HG02884 (cell line): ENCODE data around the gene MKS1.

ENCODE experiments used
- ATAC-seq: cut with Tn5 transposase; IDR thresholded peaks from one replicate; pipeline ENCODE4 v1.9.1; 2021; ENCODE audit warnings: mild to moderate bottlenecking, moderate library complexity; ENCODE audit not compliant: unreplicated experiment

The MKS1 gene

DNA sequence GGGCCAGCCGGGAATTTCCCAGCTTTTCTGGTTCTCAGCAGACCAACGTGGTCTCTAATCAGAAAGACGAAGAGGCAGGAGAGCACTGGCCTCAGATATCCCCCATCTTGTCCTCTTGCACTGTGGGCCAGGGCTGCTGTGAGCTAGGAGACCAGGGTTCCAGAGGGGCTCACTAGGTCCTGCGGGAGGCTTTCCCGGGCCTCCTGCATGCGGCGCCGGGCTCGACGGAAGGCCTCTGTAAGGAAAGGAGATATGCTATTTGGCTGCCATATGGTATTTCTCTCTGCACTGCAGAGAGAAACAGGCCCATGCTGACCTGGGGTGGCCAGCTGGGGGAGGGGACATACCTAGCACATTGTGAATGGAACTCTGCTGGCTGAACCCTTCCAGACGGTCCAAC lies 13.1 kb downstream of the MKS1 start:
- ATAC-seq: no peak

DNA sequence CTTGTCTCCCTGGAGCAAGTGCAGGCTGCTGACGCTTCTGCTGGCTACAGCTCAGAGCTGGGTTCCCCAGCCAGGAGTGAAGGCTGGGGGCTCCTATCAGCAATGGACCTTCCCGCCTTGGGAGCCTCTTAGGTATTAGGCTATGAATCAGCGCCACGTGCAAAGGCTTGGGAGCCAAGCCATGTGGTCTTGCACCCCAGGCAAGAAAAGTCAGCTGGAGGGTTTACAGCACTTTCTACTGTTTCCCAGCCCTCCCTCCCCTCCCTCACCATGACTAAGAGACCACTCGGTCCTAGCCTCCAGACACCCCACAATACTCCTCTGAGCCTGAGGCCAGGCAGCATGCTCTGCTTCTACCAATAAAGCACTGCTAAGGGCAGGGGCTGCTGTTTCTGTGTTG lies 14.3 kb downstream of the MKS1 start:
- ATAC-seq: no peak

DNA sequence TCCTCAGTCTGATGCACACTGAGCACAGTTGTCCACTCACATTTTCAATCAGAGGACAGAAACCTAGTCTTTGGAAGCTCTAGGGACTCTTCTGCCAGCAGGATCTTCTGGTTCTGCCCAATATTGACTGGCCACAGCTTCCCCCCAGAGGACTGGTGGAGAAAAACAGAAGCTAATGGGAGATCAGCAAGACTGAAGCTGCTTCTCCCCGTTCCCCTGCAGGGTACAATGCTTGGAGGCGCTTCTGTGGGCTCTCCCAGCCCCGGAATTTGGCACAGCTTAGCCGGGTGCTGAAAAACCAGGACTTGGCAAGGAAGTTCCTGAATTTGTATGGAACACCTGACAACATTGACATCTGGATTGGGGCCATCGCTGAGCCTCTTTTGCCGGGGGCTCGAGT lies 16.2 kb downstream of the MKS1 start:
- no peak for ATAC-seq

GRCh38 chr17:58200024-58200633 lies 18.9 kb downstream of the MKS1 start:
- no peak for ATAC-seq

DNA sequence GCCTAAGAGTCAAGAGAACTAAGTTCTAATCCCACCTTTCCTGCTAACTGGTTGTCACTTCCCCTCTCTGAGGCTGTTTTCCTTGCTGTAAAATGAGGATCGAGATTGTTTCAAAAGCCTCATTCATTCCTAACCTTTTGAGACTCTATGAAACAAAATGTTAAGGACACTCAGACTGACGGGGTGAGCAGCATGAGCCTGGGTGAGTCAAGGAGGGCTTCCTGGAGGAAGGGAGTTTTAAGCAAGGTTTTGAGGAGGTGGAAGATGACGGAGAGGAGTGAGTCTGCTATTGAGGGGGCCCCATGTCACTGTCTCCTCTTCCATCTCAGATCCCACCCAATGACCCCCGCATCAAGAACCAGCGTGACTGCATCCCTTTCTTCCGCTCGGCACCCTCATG lies 22.4 kb downstream of the MKS1 start:
- ATAC-seq: no peak

- no peak for ATAC-seq
Measured at GRCh38 chr17:58195518-58196123, 23.4 kb downstream of the MKS1 start.

DNA sequence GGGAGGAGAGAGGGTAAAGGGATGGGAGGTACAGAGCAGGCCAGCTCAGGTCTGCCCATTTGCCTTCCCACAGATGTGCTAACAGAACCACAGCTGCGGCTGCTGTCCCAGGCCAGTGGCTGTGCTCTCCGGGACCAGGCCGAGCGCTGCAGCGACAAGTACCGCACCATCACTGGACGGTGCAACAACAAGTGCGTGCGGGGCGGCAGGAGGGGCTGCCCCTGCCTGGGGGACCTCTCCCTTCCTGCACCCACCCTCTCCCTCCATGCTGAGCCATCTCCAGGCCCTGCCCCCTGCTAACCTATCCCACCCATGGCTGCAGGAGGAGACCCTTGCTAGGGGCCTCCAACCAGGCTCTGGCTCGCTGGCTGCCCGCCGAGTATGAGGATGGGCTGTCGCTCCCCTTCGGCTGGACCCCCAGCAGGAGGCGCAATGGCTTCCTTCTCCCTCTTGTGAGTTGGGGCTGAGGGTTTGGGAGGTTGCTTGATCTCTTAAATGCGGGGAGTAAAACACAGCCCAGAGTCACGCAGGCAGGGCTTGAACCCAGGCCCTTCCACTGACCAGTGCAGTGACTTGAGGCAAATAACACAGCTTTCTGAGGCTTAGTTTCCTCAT lies 25.3 kb downstream of the MKS1 start:
- ATAC-seq: no peak

DNA sequence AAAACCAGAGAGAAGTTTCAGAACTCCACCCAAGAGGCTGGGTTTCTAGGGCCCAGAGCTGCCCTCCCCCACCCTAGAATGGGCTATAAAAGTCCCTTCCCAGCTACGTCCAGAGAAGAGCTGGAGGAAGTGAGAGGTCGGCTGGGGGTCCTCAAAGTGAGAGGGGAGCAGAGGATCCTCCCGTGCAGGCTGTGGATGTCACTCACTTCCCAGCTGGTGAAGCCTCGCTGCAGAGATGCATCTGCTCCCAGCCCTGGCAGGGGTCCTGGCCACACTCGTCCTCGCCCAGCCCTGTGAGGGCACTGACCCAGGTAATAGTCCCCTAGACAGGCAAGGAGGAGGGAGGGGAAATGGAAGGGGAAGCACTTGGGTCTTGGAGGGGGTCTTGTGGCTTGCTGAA lies 26.4 kb downstream of the MKS1 start, which contains the start of gene EPX:
EPX (plus strand) TSS at position 115 of the 400 bp plus-strand sequence; CDS start at position 236, 121 bp downstream.
- ATAC-seq: no peak

GRCh38 chr17:58191241-58191896 lies 27.7 kb downstream of the MKS1 start:
- no peak for ATAC-seq

DNA sequence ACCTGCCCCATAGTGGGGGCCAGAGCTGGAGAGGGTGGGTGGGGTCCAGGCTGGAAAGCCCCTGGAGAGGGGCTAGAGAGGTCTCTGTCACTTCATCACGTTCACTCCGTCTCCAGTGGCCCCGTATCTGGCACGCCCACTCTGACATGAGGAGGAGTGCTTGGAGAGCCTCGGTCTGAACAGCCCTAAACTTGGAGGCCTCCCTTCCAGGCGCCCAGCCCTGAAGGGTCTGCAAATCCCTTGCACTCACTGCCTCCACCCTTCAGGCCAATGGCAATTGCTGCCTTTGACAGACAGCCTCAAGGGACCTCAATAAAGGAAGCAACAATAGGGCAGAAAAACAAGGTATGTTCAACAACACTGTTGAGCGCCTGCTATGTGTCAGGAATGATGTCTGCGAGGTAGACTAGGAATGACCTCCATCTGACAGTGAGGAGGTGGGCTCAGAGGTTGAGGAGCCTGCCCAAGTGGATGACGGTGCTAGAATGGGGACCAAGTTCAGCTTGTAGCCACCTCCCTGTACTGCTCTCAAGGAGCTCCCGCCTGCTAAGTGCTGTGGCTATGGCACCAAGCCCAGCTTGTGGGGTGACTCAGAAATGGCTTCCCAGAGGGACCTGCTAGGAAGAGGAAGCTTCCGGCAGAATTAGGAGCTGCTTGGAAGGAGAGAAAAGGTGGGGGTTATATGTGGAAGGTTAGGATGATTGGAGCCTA lies 29.5 kb downstream of the MKS1 start:
- no peak for ATAC-seq

DNA sequence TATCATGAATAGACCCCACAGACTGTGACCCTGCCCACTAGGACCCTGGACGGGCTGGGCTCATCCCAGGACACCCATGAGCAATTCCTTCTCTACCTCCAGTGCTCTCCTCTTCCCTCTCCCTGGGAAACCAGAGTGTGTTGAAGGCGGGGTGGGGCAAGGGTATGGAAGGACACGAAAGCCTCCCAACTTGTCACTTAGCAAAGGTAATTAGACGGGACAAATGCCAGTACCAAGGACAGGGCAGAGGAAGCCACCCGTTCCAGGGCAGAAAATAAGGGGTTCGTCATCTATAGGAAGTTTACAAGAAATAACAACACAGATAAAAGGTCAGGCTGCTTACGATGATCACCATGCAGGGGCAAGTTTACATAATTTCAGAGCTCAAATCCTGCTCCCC lies 31.4 kb downstream of the MKS1 start:
- no peak for ATAC-seq

DNA sequence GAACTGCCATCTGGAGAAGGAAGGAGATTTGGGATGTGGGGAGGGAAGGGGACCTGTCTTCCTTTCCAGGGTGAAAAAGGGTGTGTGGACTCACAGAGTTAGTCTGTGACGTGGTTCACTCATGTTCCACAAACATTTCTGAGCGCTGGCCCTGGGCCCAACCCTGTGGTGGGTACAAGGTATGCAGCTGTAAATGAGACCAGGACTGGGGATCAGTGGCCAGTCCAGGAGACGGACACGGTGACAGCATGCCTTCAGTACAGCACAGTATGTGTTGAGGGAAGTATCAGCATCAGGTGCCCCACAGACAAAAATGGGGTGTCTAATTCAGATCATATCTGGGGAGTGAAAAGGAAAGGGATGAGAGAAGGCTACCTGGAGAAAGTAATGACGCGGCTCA lies 32.0 kb downstream of the MKS1 start:
- ATAC-seq: no peak

DNA sequence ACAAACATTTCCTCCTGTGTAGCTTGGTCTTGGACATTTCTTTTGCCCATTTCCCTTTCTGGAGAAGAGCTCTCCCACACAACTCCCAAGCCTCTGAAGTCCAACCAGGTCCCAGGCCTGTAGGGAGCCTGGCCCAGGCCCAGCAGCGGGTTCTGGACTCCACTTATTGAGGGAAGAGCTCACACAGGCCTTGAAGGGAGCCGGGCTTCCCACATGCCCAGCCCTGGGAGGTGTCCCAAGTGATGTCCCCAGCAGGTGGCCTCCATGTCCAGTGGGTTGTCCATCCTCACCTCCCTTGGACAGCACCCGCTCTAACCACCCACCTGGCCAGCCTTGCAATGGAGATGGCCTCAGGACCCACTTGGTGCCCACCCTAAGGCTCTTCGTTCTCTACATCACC lies 32.5 kb downstream of the MKS1 start:
- no peak for ATAC-seq

GRCh38 chr17:58184986-58185761 lies 33.9 kb downstream of the MKS1 start:
- ATAC-seq: no peak

GRCh38 chr17:58184308-58184985 lies 34.6 kb downstream of the MKS1 start:
- no peak for ATAC-seq

DNA sequence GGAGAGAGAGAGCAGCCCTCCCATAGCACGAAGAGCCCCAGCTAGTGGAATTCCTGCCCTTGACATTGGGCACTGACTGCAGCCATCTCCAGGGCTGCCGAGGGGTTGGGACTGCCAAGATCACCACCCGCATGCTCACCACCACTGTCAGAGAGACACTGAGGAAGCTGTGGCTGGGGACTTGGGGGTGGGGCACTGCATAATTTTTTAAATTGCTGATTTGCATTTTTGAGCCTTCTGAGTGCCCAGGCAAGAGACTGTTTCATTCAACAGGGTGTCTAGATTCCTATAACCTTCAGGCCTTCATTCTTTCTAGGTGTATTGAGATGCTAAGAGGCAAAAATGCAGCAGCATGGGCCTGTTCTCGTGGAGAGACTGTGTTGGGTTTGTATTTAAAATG lies 35.5 kb downstream of the MKS1 start:
- ATAC-seq: no peak

GRCh38 chr17:58181796-58182195 lies 37.3 kb downstream of the MKS1 start:
- no peak for ATAC-seq

DNA sequence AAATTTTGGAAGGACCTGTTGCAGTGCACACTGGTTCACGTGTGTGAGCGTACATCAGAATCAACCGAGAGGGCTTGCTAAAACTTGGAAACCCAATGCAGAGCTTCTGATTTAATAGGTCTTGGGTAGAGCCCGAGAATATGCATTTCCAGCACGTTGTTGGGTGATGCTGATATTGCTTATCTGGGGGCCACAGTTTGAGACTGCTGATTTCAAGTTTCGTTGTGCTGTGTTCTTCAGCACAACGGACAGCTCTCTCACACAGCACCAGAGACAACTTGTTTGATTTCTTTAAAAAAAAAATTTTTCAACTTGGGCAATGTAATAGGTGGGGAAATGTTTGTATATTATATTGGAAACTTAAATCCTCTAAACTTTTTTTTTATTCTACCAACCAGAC lies 42.9 kb downstream of the MKS1 start:
- no peak for ATAC-seq

DNA sequence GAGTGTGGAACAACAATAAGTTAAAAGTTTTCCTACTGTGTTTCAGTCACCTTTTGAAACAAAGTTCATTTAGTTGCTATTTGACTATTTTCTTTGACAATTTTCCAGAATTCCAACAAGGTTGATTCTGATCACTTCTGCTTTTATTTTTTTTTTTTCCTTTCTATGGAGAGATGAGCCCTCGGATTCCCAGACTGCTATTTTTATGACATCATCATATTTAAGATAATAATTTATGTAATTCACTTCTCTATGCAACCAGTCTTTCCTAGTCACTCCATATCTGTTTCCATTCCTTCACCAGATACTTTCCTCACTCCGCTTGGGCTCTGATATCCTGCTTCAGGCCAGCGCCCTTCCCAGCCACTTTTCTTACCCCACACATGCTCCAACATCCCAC lies 44.2 kb downstream of the MKS1 start:
- ATAC-seq: no peak
